OCI-LY7 (cell line): ENCODE measurements around the gene PGAP3.

ENCODE experiments used
- EZH2phosphoT487 ChIP-seq: fragments of 200-600 bp; sonication (generic); IDR thresholded peaks from 2 replicates; pipeline ENCODE4 v1.6.1; 2018; ENCODE audit warnings: low read depth, borderline replicate concordance, mild to moderate bottlenecking, mixed run types, antibody characterized with exemption, low read length, moderate library complexity, mixed read lengths
- TF ChIP-seq, protein P1 (sequence below): fragments of 200-600 bp; sonication (generic); conservative IDR thresholded peaks from 2 replicates; pipeline ENCODE4 v1.5.1; 2014; ENCODE audit warnings: mild to moderate bottlenecking, antibody characterized with exemption, low read length, moderate library complexity, mixed read lengths

DNA sequence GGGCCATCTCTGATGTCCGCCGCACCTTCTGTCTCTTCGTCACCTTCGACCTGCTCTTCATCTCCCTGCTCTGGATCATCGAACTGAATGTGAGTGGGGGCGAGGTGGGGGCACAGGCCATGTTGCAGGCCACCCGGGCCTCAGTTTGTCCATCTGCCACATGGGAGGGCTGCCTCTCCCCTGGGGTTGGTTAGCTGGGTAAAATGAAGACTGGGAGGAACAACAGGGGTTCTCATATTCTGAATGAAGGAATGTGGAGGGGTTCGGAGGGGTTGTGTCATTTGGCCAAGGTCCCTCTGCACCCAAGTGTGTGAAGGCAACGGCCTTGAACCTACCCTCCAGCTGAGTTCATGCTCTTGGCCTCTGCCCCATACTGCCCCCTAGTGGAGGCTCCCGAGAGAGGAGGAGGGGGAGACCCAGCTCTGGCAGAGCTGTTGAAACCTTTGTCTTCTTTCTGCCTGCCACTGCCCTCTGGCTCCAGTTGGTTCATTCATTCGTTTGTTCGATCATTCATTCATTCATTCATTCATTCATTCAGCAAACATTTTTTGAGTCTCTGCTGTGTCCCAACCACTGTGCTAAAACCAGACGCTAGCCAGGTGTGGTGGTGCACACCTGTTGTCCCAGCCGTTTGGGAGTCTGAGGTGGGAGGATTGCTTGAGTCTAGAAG, 34.1 kb downstream of the PGAP3 start:
- TF ChIP-seq, protein P1, sequence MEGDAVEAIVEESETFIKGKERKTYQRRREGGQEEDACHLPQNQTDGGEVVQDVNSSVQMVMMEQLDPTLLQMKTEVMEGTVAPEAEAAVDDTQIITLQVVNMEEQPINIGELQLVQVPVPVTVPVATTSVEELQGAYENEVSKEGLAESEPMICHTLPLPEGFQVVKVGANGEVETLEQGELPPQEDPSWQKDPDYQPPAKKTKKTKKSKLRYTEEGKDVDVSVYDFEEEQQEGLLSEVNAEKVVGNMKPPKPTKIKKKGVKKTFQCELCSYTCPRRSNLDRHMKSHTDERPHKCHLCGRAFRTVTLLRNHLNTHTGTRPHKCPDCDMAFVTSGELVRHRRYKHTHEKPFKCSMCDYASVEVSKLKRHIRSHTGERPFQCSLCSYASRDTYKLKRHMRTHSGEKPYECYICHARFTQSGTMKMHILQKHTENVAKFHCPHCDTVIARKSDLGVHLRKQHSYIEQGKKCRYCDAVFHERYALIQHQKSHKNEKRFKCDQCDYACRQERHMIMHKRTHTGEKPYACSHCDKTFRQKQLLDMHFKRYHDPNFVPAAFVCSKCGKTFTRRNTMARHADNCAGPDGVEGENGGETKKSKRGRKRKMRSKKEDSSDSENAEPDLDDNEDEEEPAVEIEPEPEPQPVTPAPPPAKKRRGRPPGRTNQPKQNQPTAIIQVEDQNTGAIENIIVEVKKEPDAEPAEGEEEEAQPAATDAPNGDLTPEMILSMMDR = peak; percentile 99
- no peak for TF ChIP-seq EZH2phosphoT487
